Measurements from ENCODE around the gene S100A8. TPM values are rescaled to one million over a fixed set of nuclear protein-coding genes. Genes with fewer than 3 reads are reported as not detected.

S100A8 gene
- total RNA-seq, 4 donors from 2014 or later, result 1.6 to 7.4 TPM; not detected in 2

- in situ Hi-C loops (cut with MboI; ENCODE audit: low pct_ligation_motif_present in 1 of 4, low pct_unique_long_range_greater_than_20kb in 1 of 4, low sequenced_read_pairs in 3 of 4) (loop anchor here in 1 of 4 donors (25.0 kb wide), 1 partner anchor 229 kb away; no protein-coding TSS in a partner anchor), intact Hi-C loops (cut with DNase I; ENCODE audit: low total_unique reads) (no loop called here)
- no peaks in the 10 kb centered on the region for H3K9me3 ChIP-seq
- no peaks in the 10 kb centered on the region for H3K36me3 ChIP-seq
- peaks cover 3% of the 10 kb centered on the region for H3K27me3 ChIP-seq
- H3K27ac ChIP-seq, result no peak overlapping the region
- DNase-seq, result no peak
- peaks cover 0 to 4% (median 0%) of the 10 kb centered on the region in 4 donors for H3K4me1 ChIP-seq
- H3K4me3 ChIP-seq, result no peak overlapping the region
- 77 to 91% methylated on average over 3 of the region's 3 CpGs for WGBS, 2 donors (ENCODE audit: low coverage in 1 of 2)
- TF ChIP-seq EP300 (IDR thresholded peaks at IDR 0.05; ENCODE audit: low read depth) (no peak), POLR2A (IDR thresholded peaks at IDR 0.05) (no peak), POLR2AphosphoS5 (IDR thresholded peaks at IDR 0.05) (no peak), CTCF (IDR thresholded peaks at IDR 0.05) (no peak)
These were observed 32.2 kb downstream of the S100A8 start for GRCh38 chr1:153358691-153358975.

GRCh38 chr1:153357853-153358690 lies 32.8 kb downstream of the S100A8 start, which contains the start of gene S100A9:
TSS of gene S100A9 (plus strand) at chr1:153357854. CDS start at chr1:153358284, 430 bp downstream.
- in situ Hi-C loops (cut with MboI; ENCODE audit: low pct_ligation_motif_present in 1 of 4, low pct_unique_long_range_greater_than_20kb in 1 of 4, low sequenced_read_pairs in 3 of 4) (loop anchor here in 1 of 4 donors (25.0 kb wide), 1 partner anchor 229 kb away; no protein-coding TSS in a partner anchor), intact Hi-C loops (cut with DNase I; ENCODE audit: low total_unique reads) (no loop called here)
- DNase-seq, result no peak
- no peaks in the 10 kb centered on the region for H3K36me3 ChIP-seq
- no peak within 1 kb of the TSS for H3K4me3 ChIP-seq
- TF ChIP-seq CTCF (IDR thresholded peaks at IDR 0.05) (no peak), EP300 (IDR thresholded peaks at IDR 0.05; ENCODE audit: low read depth) (no peak), POLR2A (IDR thresholded peaks at IDR 0.05) (no peak), POLR2AphosphoS5 (IDR thresholded peaks at IDR 0.05) (no peak)
- H3K27me3 ChIP-seq, result peaks cover 4% of the 10 kb centered on the region
- H3K27ac ChIP-seq, result peak within 1 kb of the TSS in 2 of 4 donors; percentile 37 to 44
- no peaks in the 10 kb centered on the region for H3K9me3 ChIP-seq
- H3K4me1 ChIP-seq, result peaks cover 0 to 4% (median 0%) of the 10 kb centered on the region in 4 donors
- WGBS, 2 donors (ENCODE audit: low coverage in 1 of 2), result 62 to 75% methylated on average over 4 to 11 of the region's 11 CpGs

- intact Hi-C loops (cut with DNase I; ENCODE audit: low total_unique reads) (no loop called here), in situ Hi-C loops (cut with MboI; ENCODE audit: low pct_ligation_motif_present in 1 of 4, low pct_unique_long_range_greater_than_20kb in 1 of 4, low sequenced_read_pairs in 3 of 4) (loop anchor here in 1 of 4 donors (25.0 kb wide), 1 partner anchor 230 kb away; no protein-coding TSS in a partner anchor)
- peak overlapping the region in 2 of 4 donors; percentile 37 to 44 for H3K27ac ChIP-seq
- no peaks in the 10 kb centered on the region for H3K36me3 ChIP-seq
- TF ChIP-seq EP300 (IDR thresholded peaks at IDR 0.05; ENCODE audit: low read depth), result no peak
- no peak for TF ChIP-seq POLR2AphosphoS5 (IDR thresholded peaks at IDR 0.05)
- no peak for TF ChIP-seq CTCF (IDR thresholded peaks at IDR 0.05)
- no peak for TF ChIP-seq POLR2A (IDR thresholded peaks at IDR 0.05)
- H3K4me1 ChIP-seq, result peaks cover 0 to 4% (median 0%) of the 10 kb centered on the region in 4 donors
- H3K9me3 ChIP-seq, result no peaks in the 10 kb centered on the region
- no peak overlapping the region for H3K4me3 ChIP-seq
- peak; percentile 66 for DNase-seq
- H3K27me3 ChIP-seq, result peaks cover 5% of the 10 kb centered on the region
- WGBS, 2 donors (ENCODE audit: low coverage in 1 of 2), result 43% methylated on average over 10 of the region's 10 CpGs; no CpG with 5 or more reads in 1 of the 2 donors
These were observed 33.6 kb downstream of the S100A8 start for GRCh38 chr1:153357076-153357852.
